C4-2B (cell line): ENCODE data around the gene ZNF213.

Experiments used
- ZFX ChIP-seq: fragments of 450-650 bp; IDR thresholded peaks from 2 replicates; pipeline ENCODE4 v1.6.1; 2017
- TF ChIP-seq, protein P1 (sequence below): fragments of 450-650 bp; conservative IDR thresholded peaks from 2 replicates; pipeline ENCODE4 v1.5.1; 2017; ENCODE audit warnings: mild to moderate bottlenecking

DNA sequence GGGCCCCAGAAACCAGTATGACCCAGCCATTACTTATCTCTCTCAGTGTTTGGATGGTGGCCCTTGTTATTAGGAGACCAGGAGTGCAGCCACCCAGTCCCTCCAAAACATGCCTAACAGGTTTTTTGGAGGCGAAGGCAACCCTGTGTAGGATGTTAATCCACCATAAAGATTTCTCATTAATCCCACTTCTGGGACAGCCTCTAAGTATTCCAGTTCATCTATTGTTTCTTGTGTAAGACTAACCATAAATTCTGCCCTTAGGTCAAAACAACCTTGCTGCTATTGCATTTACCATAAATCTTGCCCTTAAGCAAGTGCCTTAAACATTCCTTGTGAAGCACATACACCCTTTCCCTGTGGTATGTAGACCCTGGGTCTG is 31.7 kb downstream of the ZNF213 start:
- TF ChIP-seq, protein P1, sequence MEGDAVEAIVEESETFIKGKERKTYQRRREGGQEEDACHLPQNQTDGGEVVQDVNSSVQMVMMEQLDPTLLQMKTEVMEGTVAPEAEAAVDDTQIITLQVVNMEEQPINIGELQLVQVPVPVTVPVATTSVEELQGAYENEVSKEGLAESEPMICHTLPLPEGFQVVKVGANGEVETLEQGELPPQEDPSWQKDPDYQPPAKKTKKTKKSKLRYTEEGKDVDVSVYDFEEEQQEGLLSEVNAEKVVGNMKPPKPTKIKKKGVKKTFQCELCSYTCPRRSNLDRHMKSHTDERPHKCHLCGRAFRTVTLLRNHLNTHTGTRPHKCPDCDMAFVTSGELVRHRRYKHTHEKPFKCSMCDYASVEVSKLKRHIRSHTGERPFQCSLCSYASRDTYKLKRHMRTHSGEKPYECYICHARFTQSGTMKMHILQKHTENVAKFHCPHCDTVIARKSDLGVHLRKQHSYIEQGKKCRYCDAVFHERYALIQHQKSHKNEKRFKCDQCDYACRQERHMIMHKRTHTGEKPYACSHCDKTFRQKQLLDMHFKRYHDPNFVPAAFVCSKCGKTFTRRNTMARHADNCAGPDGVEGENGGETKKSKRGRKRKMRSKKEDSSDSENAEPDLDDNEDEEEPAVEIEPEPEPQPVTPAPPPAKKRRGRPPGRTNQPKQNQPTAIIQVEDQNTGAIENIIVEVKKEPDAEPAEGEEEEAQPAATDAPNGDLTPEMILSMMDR, result no peak
- TF ChIP-seq ZFX, result no peak
